ENCODE measurements around the gene CBLN3. TPM values are rescaled to one million over a fixed set of nuclear protein-coding genes. Genes with fewer than 3 reads are reported as not detected.

The CBLN3 gene
- total and polyA plus RNA-seq, 2 experiments from 2014 or later, result 2.4 to 5.6 TPM

- Histone ChIP-seq H3K9me3 (ENCODE audit: low read depth) (no peaks in the 10 kb centered on the region), H3K27ac (0 out of 2 replicates have a peak overlapping the region, but pooled peaks have one; percentile 49), H4K20me1 (ENCODE audit: insufficient read depth) (no peaks in the 10 kb centered on the region), H3K79me2 (ENCODE audit: insufficient read depth) (peaks cover 76% of the 10 kb centered on the region), H3K27me3 (replicated peaks; ENCODE audit: insufficient read depth) (no peaks in the 10 kb centered on the region), H3K9me2 (ENCODE audit: insufficient read depth) (no peaks in the 10 kb centered on the region), H3K4me2 (ENCODE audit: unreplicated experiment) (no peak overlapping the region), H3K4me3 (no peak overlapping the region), H3K36me3 (ENCODE audit: low read depth) (peaks cover 33% of the 10 kb centered on the region), H2AFZ (no peak overlapping the region), H3K9ac (no peak overlapping the region), H3K4me1 (ENCODE audit: insufficient read depth) (peaks cover 28% of the 10 kb centered on the region), H3F3A (ENCODE audit: insufficient read depth) (peaks cover 54% of the 10 kb centered on the region)
- TF ChIP-seq EZH2phosphoT487 (IDR thresholded peaks at IDR 0.05; ENCODE audit: insufficient read depth, low read depth), result no peak
- no peak for TF ChIP-seq EZH2 (IDR thresholded peaks at IDR 0.05; ENCODE audit: insufficient read depth, poor library complexity, severe bottlenecking)
- WGBS, 2 experiments (ENCODE audit: low coverage in 1 of 2, low lambda C conversion rate in 2 of 2, missing lambda C conversion rate in 2 of 2), result 63 to 66% methylated on average over 6 of the region's 6 CpGs
- in situ Hi-C loops (cut with MboI), result loop anchor here (5.0 kb wide), 1 partner anchor 99 kb away; the partner anchor contains the start of genes ADCY4 and RIPK3
- DNase-seq, result no peak
Observed at GRCh38 chr14:24435998-24436354, 6.5 kb upstream of the CBLN3 start.

GRCh38 chr14:24435192-24435810, 5.8 kb upstream of the CBLN3 start:
- Histone ChIP-seq H3K4me2 (ENCODE audit: unreplicated experiment) (no peak overlapping the region), H4K20me1 (ENCODE audit: insufficient read depth) (no peaks in the 10 kb centered on the region), H3K79me2 (ENCODE audit: insufficient read depth) (peaks cover 76% of the 10 kb centered on the region), H3K27me3 (replicated peaks; ENCODE audit: insufficient read depth) (no peaks in the 10 kb centered on the region), H3K9me2 (ENCODE audit: insufficient read depth) (no peaks in the 10 kb centered on the region), H3K36me3 (ENCODE audit: low read depth) (peaks cover 33% of the 10 kb centered on the region), H3K9ac (no peak overlapping the region; the same call in 1 of the 2 replicates), H3K4me3 (no peak overlapping the region), H3K4me1 (ENCODE audit: insufficient read depth) (peaks cover 28% of the 10 kb centered on the region), H3F3A (ENCODE audit: insufficient read depth) (peaks cover 53% of the 10 kb centered on the region), H3K27ac (0 out of 2 replicates have a peak overlapping the region, but pooled peaks have one; percentile 0), H3K9me3 (ENCODE audit: low read depth) (no peaks in the 10 kb centered on the region), H2AFZ (no peak overlapping the region)
- in situ Hi-C loops (cut with MboI), result loop anchor here (5.0 kb wide), 1 partner anchor 98 kb away; the partner anchor contains the start of genes ADCY4 and RIPK3
- TF ChIP-seq EZH2 (IDR thresholded peaks at IDR 0.05; ENCODE audit: insufficient read depth, poor library complexity, severe bottlenecking) (no peak), EZH2phosphoT487 (IDR thresholded peaks at IDR 0.05; ENCODE audit: insufficient read depth, low read depth) (no peak)
- DNase-seq, result no peak
- WGBS, 2 experiments (ENCODE audit: low coverage in 1 of 2, low lambda C conversion rate in 2 of 2, missing lambda C conversion rate in 2 of 2), result 67 to 80% methylated on average over 2 of the region's 2 CpGs

DNA sequence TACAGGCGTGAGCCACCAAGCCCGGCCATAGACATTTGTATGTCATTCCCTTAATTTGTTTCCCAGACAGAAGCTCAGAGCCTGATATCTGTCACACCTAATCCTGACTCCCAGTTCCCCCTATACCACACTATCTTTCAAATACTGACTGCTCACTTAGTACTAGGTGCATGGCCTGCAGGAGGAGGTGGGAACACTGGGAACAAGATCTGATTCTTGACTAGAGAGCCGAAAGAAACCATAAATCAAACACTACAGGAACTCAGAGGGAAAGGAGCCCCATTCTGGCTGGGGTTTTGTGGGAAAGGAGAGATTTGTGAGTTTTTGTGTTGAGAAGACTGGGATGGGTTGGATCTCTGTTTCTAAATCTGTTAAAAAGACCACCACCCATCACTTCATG, 5.2 kb upstream of the CBLN3 start:
- in situ Hi-C loops (cut with MboI), result loop anchor here (5.0 kb wide), 1 partner anchor 97 kb away; the partner anchor contains the start of genes ADCY4 and RIPK3
- 92 to 94% methylated on average over 3 of the region's 3 CpGs for WGBS, 2 experiments (ENCODE audit: low coverage in 1 of 2, low lambda C conversion rate in 2 of 2, missing lambda C conversion rate in 2 of 2)
- Histone ChIP-seq H2AFZ (no peak overlapping the region), H3K27me3 (replicated peaks; ENCODE audit: insufficient read depth) (no peaks in the 10 kb centered on the region), H3K4me2 (ENCODE audit: unreplicated experiment) (no peak overlapping the region), H3K4me3 (no peak overlapping the region), H3K9me2 (ENCODE audit: insufficient read depth) (no peaks in the 10 kb centered on the region), H3K9ac (no peak overlapping the region; the same call in 1 of the 2 replicates), H3K79me2 (ENCODE audit: insufficient read depth) (peaks cover 71% of the 10 kb centered on the region), H3K36me3 (ENCODE audit: low read depth) (peaks cover 33% of the 10 kb centered on the region), H3K9me3 (ENCODE audit: low read depth) (no peaks in the 10 kb centered on the region), H4K20me1 (ENCODE audit: insufficient read depth) (no peaks in the 10 kb centered on the region), H3K4me1 (ENCODE audit: insufficient read depth) (peaks cover 28% of the 10 kb centered on the region), H3K27ac (0 out of 2 replicates have a peak overlapping the region, but pooled peaks have one; percentile 0), H3F3A (ENCODE audit: insufficient read depth) (peaks cover 53% of the 10 kb centered on the region)
- DNase-seq, result no peak
- no peak for TF ChIP-seq EZH2phosphoT487 (IDR thresholded peaks at IDR 0.05; ENCODE audit: insufficient read depth, low read depth)
- no peak for TF ChIP-seq EZH2 (IDR thresholded peaks at IDR 0.05; ENCODE audit: insufficient read depth, poor library complexity, severe bottlenecking)

- no peaks in the 10 kb centered on the region for H3K9me3 ChIP-seq (ENCODE audit: low read depth)
- H2AFZ ChIP-seq, result no peak overlapping the region
- in situ Hi-C loops (cut with MboI), result no loop called here
- H3K27ac ChIP-seq, result no peak overlapping the region
- no peak for DNase-seq
- 71 to 72% methylated on average over 7 of the region's 7 CpGs for WGBS, 2 experiments (ENCODE audit: low coverage in 1 of 2, low lambda C conversion rate in 2 of 2, missing lambda C conversion rate in 2 of 2)
- H3K4me2 ChIP-seq (ENCODE audit: unreplicated experiment), result no peak overlapping the region
- H3F3A ChIP-seq (ENCODE audit: insufficient read depth), result peaks cover 47% of the 10 kb centered on the region
- no peaks in the 10 kb centered on the region for H4K20me1 ChIP-seq (ENCODE audit: insufficient read depth)
- H3K9me2 ChIP-seq (ENCODE audit: insufficient read depth), result no peaks in the 10 kb centered on the region
- peaks cover 33% of the 10 kb centered on the region for H3K4me1 ChIP-seq (ENCODE audit: insufficient read depth)
- no peak overlapping the region for H3K9ac ChIP-seq
- no peaks in the 10 kb centered on the region for H3K27me3 ChIP-seq (replicated peaks; ENCODE audit: insufficient read depth)
- H3K79me2 ChIP-seq (ENCODE audit: insufficient read depth), result peaks cover 67% of the 10 kb centered on the region
- peaks cover 33% of the 10 kb centered on the region for H3K36me3 ChIP-seq (ENCODE audit: low read depth)
- TF ChIP-seq EZH2 (IDR thresholded peaks at IDR 0.05; ENCODE audit: insufficient read depth, poor library complexity, severe bottlenecking), result no peak
- no peak for TF ChIP-seq EZH2phosphoT487 (IDR thresholded peaks at IDR 0.05; ENCODE audit: insufficient read depth, low read depth)
- H3K4me3 ChIP-seq, result no peak overlapping the region
Observed at GRCh38 chr14:24434036-24434435, 4.6 kb upstream of the CBLN3 start.

Data from GM23248 (cell line).